ENCODE measurements around the gene C19orf73.

DNA sequence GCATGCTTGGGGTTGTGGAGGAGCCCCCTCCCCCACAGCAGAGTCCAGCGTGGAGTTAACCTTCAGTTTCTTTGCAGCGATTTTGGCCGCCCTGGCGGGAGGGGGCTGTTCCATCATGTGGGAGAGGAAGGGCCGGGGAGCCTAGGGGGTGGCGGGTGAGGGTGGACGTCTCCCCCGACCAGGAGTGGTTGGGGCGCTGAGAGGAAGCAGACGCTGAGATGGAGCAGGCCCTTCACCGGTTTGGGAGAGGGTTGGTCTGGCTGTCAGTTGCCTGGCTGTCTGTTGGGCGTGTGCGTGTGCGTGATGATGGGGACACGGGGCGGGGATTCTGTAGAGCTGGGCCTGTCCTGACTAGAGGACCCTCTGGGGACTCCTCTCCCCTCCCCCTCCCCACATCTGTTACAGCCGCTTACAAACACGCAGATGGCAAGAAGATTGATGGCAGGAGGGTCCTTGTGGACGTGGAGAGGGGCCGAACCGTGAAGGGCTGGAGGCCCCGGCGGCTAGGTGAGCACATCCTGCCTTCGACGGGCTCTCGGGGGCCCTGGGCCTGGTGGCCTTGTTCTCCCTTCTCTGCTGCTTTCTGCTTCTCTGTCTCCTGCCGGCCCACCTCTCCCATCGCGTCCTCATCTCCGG, 14.6 kb downstream of the C19orf73 start:
- TF ChIP-seq CTCF (IDR thresholded peaks at IDR 0.05): no peak
- no peak for TF ChIP-seq ZFX (IDR thresholded peaks at IDR 0.05; ENCODE audit: borderline replicate concordance)

Data from 22Rv1 (cell line).